Myocyte (in vitro differentiated cells): Measurements from ENCODE around the gene TDRD7. TPM values are rescaled to one million over a fixed set of nuclear protein-coding genes. Genes with fewer than 3 reads are reported as not detected.
"Not testable (repeated sequence)": the region's sequence is repeated elsewhere in the genome, so short reads cannot be mapped to it uniquely, and the experiment has no call there.

ENCODE experiments used
- DNase-seq: peaks from one replicate; pipeline ENCODE4 v3.0.0-alpha.2; 2012; ENCODE audit warnings: low read depth
- total RNA-seq: library from RNA; depleted of rRNA; stranded (reverse); fragments of >200 nt; gene quantifications from 2 replicates; pipeline ENCODE4 v1.2.3, GENCODE V29; 2014

TDRD7 gene
- total RNA-seq, 1 donor from 2014 or later, result 5.2 TPM

GRCh38 chr9:97475059-97475458 lies 63.2 kb downstream of the TDRD7 start:
- DNase-seq, result peak; percentile 3

DNA sequence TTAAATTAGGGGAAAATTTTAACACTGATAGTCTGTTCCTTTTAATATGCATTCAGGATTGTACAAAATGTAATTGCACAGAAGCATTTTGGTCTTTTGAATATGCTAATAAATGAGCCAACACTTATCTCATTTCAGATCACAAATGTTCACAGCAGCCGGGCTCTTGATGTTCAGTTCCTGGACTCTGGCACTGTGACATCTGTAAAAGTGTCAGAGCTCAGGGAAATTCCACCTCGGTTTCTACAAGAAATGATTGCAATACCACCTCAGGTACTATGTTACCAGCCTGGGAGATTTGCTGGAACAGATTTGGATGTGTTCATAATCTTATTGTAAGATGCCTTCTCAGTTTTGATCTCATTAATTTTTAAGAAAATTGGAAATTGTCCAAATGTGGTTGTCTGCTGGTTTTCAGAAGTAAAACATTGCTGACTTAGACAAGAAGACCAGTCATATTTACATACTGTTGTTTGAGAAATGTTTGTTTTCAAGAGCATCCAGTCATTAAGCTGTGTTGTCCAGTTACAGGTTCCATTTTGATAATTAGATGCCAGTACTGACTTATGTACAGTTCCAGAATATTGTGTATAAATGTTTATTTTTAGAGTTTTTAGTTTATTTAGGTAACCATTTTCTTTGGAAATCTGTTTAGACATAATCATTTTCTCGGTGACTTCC lies 66.5 kb downstream of the TDRD7 start:
- DNase-seq, result no peak

DNA sequence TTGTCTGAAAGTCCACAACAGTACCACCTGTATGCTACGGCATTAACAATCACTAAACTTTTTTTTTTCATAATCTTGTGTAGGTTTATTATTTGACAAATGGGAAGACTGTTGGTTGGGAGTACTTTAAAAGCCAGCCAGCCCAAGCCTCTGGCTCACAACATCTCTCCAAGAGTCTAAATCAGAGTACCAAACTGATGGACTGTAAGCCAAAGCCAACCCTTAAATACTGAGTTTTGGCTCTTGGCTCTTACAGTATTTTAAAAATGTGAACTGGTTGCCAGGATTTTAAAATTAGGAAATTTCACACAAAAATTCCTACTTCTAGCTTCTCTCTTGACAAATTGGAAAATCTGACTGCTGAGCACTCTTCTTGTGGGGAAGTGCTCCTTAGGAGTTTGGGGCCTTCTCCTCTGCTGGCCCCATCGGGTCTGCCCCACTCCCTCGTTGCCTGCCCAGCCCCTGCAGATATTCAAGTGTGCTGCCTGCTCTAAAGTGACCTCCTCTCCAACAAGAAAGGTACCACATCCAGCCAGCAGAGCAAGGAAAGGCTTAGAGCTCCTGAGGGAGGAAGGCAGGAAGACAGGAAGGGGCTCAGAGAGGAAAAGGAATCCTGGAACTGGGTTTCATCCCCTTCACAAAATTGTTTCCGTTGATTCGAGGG lies 67.7 kb downstream of the TDRD7 start:
- no peak for DNase-seq

GRCh38 chr9:97480174-97480573 lies 68.3 kb downstream of the TDRD7 start:
- DNase-seq, result peak; percentile 1

- DNase-seq, result peak; percentile 41
These were observed 68.9 kb downstream of the TDRD7 start for GRCh38 chr9:97480749-97481148.

DNA sequence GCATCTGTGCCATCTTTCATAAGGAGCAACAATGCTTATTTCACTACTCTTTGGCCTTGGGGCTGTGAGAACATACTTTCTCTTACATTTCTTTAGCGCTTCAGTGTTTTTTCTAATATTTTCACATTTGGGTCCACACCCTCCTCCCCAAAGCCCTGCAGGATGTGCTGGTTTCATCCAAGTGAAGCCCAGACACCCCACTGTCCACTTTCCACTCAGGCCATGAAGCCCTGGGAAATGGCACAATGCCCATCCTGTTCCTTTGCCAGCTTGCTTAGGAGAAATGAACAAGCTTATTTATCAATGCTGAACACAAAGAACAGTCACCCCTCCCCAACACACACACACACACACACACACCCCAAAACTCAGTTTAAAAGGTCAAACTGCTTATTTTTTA lies 72.2 kb downstream of the TDRD7 start:
- DNase-seq, result no peak

DNA sequence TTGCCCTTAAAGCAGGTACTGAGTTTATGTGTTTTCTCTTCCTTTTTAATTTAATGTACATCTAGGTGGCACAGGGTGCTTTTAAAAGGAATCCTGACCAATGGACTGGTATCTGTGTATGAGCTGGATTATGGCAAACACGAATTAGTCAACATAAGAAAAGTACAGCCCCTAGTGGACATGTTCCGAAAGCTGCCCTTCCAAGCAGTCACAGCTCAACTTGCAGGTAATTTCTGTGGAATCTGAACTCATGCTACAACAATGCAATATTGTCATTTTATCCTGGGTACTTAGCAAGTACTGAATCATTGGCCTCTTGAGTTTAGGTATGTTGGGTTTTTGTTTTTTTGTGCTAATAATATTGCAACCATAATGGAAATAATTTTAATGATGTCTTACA lies 75.2 kb downstream of the TDRD7 start:
- no peak for DNase-seq

DNA sequence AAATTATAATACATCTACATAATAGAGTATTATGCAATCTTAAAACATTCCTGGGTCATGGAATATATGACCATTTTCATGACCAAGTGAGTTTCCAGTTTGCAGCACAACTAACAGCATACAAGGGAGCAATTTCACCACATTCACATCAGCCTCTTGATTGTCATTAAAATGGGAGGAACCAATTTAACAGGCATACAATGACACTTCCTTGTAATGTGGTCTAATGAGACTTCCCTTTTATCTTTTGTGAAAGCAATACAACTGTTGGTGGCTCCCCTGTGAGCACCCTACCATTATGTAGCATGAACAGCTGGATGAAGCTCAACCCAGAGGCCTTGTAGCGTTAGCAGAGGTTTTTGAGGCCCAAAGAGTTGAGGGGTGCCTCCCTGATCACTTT lies 76.0 kb downstream of the TDRD7 start:
- no peak for DNase-seq

GRCh38 chr9:97491216-97491999 lies 79.5 kb downstream of the TDRD7 start:
- no peak for DNase-seq

GRCh38 chr9:97497558-97498375 lies 85.9 kb downstream of the TDRD7 start:
- not testable (repeated sequence) for DNase-seq

DNA sequence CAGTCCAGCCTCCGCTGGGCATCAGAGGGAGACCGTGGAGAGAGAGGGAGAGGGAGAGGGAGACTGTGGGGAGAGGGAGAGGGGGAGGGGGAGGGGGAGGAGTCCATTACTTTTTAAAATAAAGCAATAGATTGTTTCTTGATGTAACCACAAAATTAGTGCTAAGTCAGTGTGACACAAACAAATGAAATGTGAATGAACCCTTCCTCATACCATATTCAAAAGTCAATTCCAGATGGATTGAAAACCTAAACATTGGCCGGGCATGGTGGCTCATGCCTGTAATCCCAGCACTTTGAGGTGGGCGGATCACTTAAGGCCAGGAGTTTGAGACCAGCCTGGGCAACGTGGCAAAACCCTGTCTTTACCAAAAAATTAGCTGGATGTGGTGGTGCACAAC lies 87.0 kb downstream of the TDRD7 start:
- DNase-seq, result not testable (repeated sequence)

DNA sequence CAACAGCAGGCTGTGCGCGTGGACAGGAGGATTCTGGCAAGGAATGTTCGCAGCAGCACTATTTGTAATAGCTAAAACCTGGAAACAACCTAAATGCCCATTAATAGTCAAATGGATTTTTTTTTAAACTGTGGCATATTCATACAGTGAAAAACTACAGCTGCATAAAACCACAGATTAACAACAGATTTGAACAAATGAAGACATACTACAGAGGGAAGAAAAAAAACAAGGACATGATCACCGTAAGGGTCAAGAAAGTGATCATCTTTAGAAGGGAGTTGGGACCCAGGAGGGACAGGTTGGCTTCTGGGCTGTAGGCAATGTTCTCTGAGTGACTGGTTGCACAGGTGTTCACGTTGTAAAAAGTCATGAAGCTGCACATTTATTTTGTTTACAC lies 88.4 kb downstream of the TDRD7 start:
- DNase-seq, result no peak

GRCh38 chr9:97500765-97501176 lies 88.9 kb downstream of the TDRD7 start:
- DNase-seq, result no peak

- DNase-seq, result peak; percentile 83
These were observed 89.5 kb downstream of the TDRD7 start, which contains the start of gene TMOD1 for GRCh38 chr9:97501177-97501971. TMOD1 (plus strand) TSS chr9:97501666; CDS start chr9:97524189, 22,523 bp downstream.

DNA sequence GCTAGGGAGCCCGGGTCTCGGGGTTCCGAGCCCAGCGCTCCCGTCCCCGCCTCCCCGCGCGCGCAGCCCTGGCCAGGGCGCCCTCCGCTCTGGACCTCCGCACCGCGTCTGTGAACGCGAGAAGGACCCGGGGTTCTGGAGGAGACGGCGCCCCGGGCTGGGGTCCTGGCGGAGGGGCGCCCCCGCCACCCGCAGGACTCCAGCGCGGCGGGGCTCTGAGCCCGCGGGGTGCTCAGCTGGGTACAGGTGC lies 90.0 kb downstream of the TDRD7 start:
- no peak for DNase-seq

GRCh38 chr9:97502222-97502983 lies 90.5 kb downstream of the TDRD7 start:
- peak; percentile 47 for DNase-seq

- no peak for DNase-seq
These were observed 91.3 kb downstream of the TDRD7 start for GRCh38 chr9:97502984-97503861.

DNA sequence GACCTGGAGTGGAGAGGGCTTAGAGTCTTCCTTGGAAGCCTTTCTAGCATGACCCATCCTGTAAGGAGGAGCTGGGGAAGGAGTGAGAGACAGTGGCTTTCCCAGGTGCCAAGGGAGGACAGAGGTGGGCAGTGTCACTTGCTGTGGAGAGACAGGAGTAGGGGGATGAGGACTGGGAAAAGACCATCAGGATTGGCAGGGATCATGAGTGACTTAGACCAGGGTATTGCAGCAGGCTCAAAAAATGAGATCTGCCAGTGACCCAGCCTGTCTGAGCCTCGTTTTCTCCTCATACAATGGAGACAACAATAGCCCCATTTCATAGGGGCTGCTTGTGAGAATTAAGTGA lies 91.9 kb downstream of the TDRD7 start:
- DNase-seq, result no peak
